Esophagus squamous epithelium (tissue), 4 donors: ENCODE data around the gene UBAP1L.

Source experiments
- CTCF ChIP-seq, 6 experiments: fragments of 450-650 bp in 4 of 6; fragments of 200-600 bp in 2 of 6; sonication (generic) in 2 of 6; IDR thresholded peaks; one replicate each; pipeline ENCODE4 v1.5.1; 2016 to 2019; ENCODE audit warnings: antibody characterized with exemption in 6 of 6, mild to moderate bottlenecking in 4 of 6, moderate library complexity in 4 of 6
- POLR2A ChIP-seq, 4 donors: fragments of 450-650 bp; IDR thresholded peaks; one replicate each; pipeline ENCODE4 v1.6.1; 2017; ENCODE audit warnings: antibody characterized with exemption in 4 of 4, mild to moderate bottlenecking in 4 of 4, moderate library complexity in 3 of 4

DNA sequence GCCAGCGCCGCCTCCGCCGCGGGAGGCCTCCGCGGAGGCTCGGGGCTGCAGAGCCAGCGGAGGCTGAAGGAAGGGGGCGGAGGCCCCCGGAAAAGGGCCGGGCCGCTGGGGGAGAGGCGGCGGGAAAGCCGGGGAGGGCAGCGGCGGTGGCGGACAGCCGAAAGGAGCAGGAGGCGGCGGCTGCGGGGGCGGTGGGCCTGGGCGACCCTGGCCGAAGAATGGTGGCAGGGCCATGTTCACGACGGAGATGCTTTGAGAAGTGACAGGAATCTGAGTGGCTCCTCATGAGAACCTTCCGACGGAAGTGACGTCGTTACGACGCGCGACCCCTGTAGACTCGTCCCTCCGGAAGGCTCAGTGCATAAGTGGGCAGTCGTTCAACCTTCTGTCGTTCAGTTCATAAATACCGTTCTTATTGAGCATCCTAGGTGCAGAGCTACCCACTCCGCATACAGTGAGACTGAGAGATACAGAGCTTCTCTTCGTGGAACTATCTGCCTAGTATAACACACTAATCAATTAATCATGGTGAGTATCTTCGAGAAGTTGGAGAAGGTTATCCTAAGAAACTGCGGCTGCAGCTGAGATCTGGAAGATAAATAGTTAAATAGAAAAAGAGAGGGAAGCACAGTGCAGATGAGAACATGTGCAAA is 18.7 kb upstream of the UBAP1L start, which contains the start of gene PDCD7:
- peak in 2 of 4 donors; percentile 69 to 72 for TF ChIP-seq POLR2A (IDR thresholded peaks at IDR 0.05)
- peak in 1 of 6 experiments; percentile 7 for TF ChIP-seq CTCF (IDR thresholded peaks at IDR 0.05)
